Kidney (tissue), 14 donors: ENCODE data around the gene RAPGEF1. TPM values are rescaled to one million over a fixed set of nuclear protein-coding genes. Genes with fewer than 3 reads are reported as not detected.

ENCODE experiments used
- DNase-seq, 5 donors: peaks; one replicate each; pipeline ENCODE4 v3.0.0-alpha.2; 2013 to 2020
- FAIRE-seq: peaks from 2 replicates; lab custom pipeline; 2012; peaks lifted over from hg19 to GRCh38; lab: Jason Lieb, UNC
- H3K27ac ChIP-seq, 2 donors: one replicate each; pipeline ENCODE4 v1.7.0; 2013; ENCODE audit warnings: low read depth in 2 of 2, low read length in 2 of 2, inconsistent platforms in 1 of 2
- H3K27me3 ChIP-seq: one replicate; pipeline ENCODE4 v1.7.1; 2013; ENCODE audit warnings: low read length, inconsistent platforms; ENCODE audit not compliant: control insufficient read depth, insufficient read depth
- H3K36me3 ChIP-seq, 3 donors: one replicate each; pipeline versions ENCODE4 v1.7.0 to v1.7.1; 2013; ENCODE audit warnings: low read length in 3 of 3, control low read depth in 1 of 3, inconsistent platforms in 1 of 3; ENCODE audit not compliant: insufficient read depth in 3 of 3, control insufficient read depth in 2 of 3
- H3K4me1 ChIP-seq, 3 donors: one replicate each; pipeline versions ENCODE4 v1.7.0 to v1.7.1; 2013; ENCODE audit warnings: low read length in 3 of 3, inconsistent platforms in 1 of 3, low read depth in 1 of 3; ENCODE audit not compliant: control insufficient read depth in 2 of 3, insufficient read depth in 2 of 3
- H3K4me3 ChIP-seq, 3 donors: one replicate each; pipeline versions ENCODE4 v1.7.0 to v1.8.1; 2013; ENCODE audit warnings: low read length in 3 of 3, control low read depth in 1 of 3, inconsistent platforms in 1 of 3
- H3K9ac ChIP-seq, 3 donors: one replicate each; pipeline versions ENCODE4 v1.7.0 to v1.7.1; 2013; ENCODE audit warnings: low read length in 3 of 3, control low read depth in 1 of 3, inconsistent platforms in 1 of 3
- H3K9me3 ChIP-seq, 3 donors: one replicate each; pipeline versions ENCODE4 v1.7.0 to v1.7.1; 2013; ENCODE audit warnings: low read length in 3 of 3, control low read depth in 1 of 3, inconsistent platforms in 1 of 3; ENCODE audit not compliant: control insufficient read depth in 2 of 3, insufficient read depth in 1 of 3
- intact Hi-C: fragments of 100-400 bp; cut with DNase I; formaldehyde crosslinking; loops from one replicate; pipeline ENCODE4 v1.11.1; 2022
- polyA plus RNA-seq: library from polyadenylated mRNA; stranded (reverse); fragments of 350-450 nt; fragmentation: Illumina TruSeq; extraction: RNeasy Lipid Tissue Mini Kit (QIAGEN cat#74804); gene quantifications from one replicate; pipeline ENCODE4 v1.2.3, GENCODE V29; 2014; ENCODE audit warnings: low read depth, low replicate concordance; ENCODE audit not compliant: insufficient read depth
- total RNA-seq: library from RNA; stranded (reverse); fragmentation: NEBNext Ultra II Directional; extraction: Animal tissue kit (Norgen Biotek cat#: 25700); gene quantifications from one replicate; pipeline ENCODE4 v1.2.1, GENCODE V29; 2021
- TF ChIP-seq, protein P1 (sequence below): IDR thresholded peaks from 3 replicates; pipeline ENCODE4 v1.5.1; 2012; ENCODE audit warnings: mild to moderate bottlenecking, moderate library complexity, borderline replicate concordance; ENCODE audit not compliant: insufficient read depth; ENCODE audit errors: extremely low read depth
- donor health status: control.
- donor health status: control.
- donor health status: control.
- donor health status: control.
- donor health status: control.
- donor health status: DM: yes; HTN: yes; CAD: no.
- donor health status: Normal renal cell carcinoma (clear cell type).

RAPGEF1 gene
- total and polyA plus RNA-seq, 2 donors from 2014 or later = 15.5 to 79.7 TPM

DNA sequence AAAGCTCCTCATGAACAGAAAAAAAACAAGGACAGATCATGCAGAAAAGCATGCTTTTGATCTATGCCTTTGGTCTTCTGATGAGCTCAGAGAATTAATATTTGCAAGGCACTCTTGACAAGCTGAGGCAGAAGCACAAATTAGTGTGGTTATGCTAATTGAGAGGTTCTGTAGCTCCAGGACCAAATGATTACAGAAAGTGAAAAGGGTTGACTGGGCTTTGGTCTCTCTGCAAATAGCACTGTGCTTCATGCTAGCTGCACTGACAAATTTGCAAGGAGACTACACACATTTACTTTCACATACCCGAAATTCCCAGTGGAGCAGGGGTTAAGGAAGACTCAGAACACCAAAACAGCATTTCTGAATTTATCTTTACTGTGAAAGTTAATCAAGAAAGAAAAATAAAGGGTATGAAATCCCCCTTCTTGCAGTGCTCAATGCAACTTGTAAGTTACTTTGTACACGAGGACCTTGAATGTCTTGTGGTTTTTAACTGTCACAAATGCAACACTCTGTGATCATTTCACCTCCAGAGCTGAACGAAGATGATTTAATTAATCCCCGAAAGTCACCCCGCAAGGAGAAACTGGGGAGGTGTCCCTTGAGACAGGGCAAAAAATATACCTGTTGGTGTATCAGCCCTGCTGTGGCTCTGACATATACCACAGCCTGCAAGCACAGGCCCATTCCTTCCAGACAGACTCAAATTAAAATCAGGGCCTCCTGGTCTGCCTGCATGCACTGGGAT, 11.9 kb downstream of the RAPGEF1 start:
- FAIRE-seq (no peak), DNase-seq (no peak)
- Histone ChIP-seq H3K27ac (peak overlapping the region; percentile 49 to 53), H3K36me3 (no peaks in the 10 kb centered on the region), H3K9ac (peak overlapping the region in 1 of 3 donors; percentile 7), H3K4me1 (peaks cover 0 to 38% (median 37%) of the 10 kb centered on the region in 3 donors), H3K27me3 (no peaks in the 10 kb centered on the region), H3K9me3 (no peaks in the 10 kb centered on the region), H3K4me3 (peak overlapping the region in 1 of 3 donors; percentile 8)
- intact Hi-C loops = no loop called here
- TF ChIP-seq, protein P1, sequence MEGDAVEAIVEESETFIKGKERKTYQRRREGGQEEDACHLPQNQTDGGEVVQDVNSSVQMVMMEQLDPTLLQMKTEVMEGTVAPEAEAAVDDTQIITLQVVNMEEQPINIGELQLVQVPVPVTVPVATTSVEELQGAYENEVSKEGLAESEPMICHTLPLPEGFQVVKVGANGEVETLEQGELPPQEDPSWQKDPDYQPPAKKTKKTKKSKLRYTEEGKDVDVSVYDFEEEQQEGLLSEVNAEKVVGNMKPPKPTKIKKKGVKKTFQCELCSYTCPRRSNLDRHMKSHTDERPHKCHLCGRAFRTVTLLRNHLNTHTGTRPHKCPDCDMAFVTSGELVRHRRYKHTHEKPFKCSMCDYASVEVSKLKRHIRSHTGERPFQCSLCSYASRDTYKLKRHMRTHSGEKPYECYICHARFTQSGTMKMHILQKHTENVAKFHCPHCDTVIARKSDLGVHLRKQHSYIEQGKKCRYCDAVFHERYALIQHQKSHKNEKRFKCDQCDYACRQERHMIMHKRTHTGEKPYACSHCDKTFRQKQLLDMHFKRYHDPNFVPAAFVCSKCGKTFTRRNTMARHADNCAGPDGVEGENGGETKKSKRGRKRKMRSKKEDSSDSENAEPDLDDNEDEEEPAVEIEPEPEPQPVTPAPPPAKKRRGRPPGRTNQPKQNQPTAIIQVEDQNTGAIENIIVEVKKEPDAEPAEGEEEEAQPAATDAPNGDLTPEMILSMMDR = no peak

DNA sequence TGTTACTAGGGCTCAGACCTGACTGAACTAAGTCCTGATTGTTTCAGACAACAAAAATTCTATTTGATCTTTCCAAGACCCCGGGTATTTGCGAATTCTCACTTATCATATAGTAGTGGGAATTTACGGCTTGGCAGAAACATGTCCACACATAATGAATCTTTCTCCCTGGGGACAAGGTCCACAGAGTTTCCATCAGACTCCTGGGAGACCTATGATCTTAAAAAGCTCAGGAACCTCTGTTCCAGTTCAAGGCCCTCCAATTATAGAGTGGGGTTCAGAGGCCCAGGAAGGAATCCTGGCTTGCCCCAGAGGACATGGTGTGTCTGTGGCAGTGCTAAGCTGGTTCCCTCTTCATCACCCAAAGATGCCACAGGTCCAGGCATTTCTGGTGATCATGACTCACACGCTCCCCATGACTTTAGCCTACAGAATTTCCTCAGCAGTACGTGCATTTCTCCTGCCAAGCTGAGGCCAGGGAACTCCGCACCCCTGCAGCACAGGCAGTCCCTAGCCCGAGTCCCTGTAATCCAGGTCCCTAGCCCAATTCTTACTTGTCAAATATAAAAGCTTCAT, 12.6 kb downstream of the RAPGEF1 start:
- Histone ChIP-seq H3K9ac (no peak overlapping the region), H3K36me3 (no peaks in the 10 kb centered on the region), H3K4me1 (peaks cover 0 to 38% (median 32%) of the 10 kb centered on the region in 3 donors), H3K4me3 (no peak overlapping the region), H3K27ac (peak overlapping the region; percentile 49 to 53), H3K9me3 (no peaks in the 10 kb centered on the region), H3K27me3 (no peaks in the 10 kb centered on the region)
- DNase-seq (peak in 1 of 5 donors; percentile 7), FAIRE-seq (no peak)
- intact Hi-C loops = no loop called here
- TF ChIP-seq, protein P1 = no peak

GRCh38 chr9:131724683-131725082, 15.2 kb downstream of the RAPGEF1 start:
- no peak overlapping the region for H3K4me3 ChIP-seq
- intact Hi-C loops = no loop called here
- no peak for FAIRE-seq

More at GRCh38 chr9:131724683-131725082, 15.2 kb downstream of the RAPGEF1 start:
- Histone ChIP-seq H3K9ac (no peak overlapping the region), H3K9me3 (no peaks in the 10 kb centered on the region), H3K27me3 (no peaks in the 10 kb centered on the region), H3K36me3 (no peaks in the 10 kb centered on the region), H3K4me1 (peaks cover 0 to 31% (median 24%) of the 10 kb centered on the region in 3 donors), H3K27ac (no peak overlapping the region)
- TF ChIP-seq, protein P1 = no peak
- no peak for DNase-seq
